Caco-2 (cell line): ENCODE results near the gene SCUBE1. TPM values are rescaled to one million over a fixed set of nuclear protein-coding genes. Genes with fewer than 3 reads are reported as not detected.

ENCODE experiments used
- BruUV-seq: library from RNA; stranded (reverse); fragments of 400-500 nt; replicated peaks from 2 replicates; lab custom pipeline; 2021; lab: Mats Ljungman, UMichigan
- CTCF ChIA-PET: fragments of 300-600 bp; sonication (Branson Sonifier 250); formaldehyde crosslinking; loops from one replicate; lab custom pipeline; 2022; ENCODE audit warnings: antibody characterized with exemption; lab: Charles Lee
- POLR2A ChIA-PET: fragments of 300-600 bp; sonication (Branson Sonifier 250); formaldehyde crosslinking; loops from one replicate; lab custom pipeline; 2022; ENCODE audit warnings: antibody characterized with exemption; lab: Charles Lee
- DNase-seq, 2 experiments: peaks; one replicate each; pipeline versions ENCODE4 v3.0.0 to v3.0.0-alpha.2; 2020 to 2022
- H3K27me3 ChIP-seq: replicated peaks from 2 replicates; pipeline ENCODE4 v1.6.0; 2011; ENCODE audit warnings: low read length; ENCODE audit not compliant: control insufficient read depth, insufficient read depth
- H3K36me3 ChIP-seq: 2 replicates; pipeline ENCODE4 v1.5.1; 2011; ENCODE audit warnings: low read length; ENCODE audit not compliant: control insufficient read depth, insufficient read depth
- H3K4me1 ChIP-seq: fragments of 250-450 bp; sonication (Bioruptor Pico); 2 replicates; pipeline ENCODE4 v1.5.1; 2020; ENCODE audit warnings: mild to moderate bottlenecking
- H3K4me3 ChIP-seq: 2 replicates; pipeline ENCODE4 v1.5.1; 2011; ENCODE audit warnings: low read depth, mild to moderate bottlenecking, control low read depth, low read length
- H3K9me3 ChIP-seq: fragments of 250-450 bp; sonication (Bioruptor Pico); 2 replicates; pipeline ENCODE4 v1.5.1; 2020; ENCODE audit warnings: mild to moderate bottlenecking, moderate library complexity
- H3K27ac Mint-ChIP-seq: one replicate; pipeline ENCODE4 v1.8.0; 2022; ENCODE audit warnings: mixed read lengths; ENCODE audit not compliant: unreplicated experiment
- H3K27me3 Mint-ChIP-seq: one replicate; pipeline ENCODE4 v1.8.0; 2022; ENCODE audit warnings: mixed read lengths; ENCODE audit not compliant: insufficient read depth, unreplicated experiment
- H3K36me3 Mint-ChIP-seq: one replicate; pipeline ENCODE4 v1.8.0; 2022; ENCODE audit warnings: mild to moderate bottlenecking, mixed read lengths; ENCODE audit not compliant: insufficient read depth, unreplicated experiment
- H3K4me1 Mint-ChIP-seq: one replicate; pipeline ENCODE4 v1.8.0; 2022; ENCODE audit warnings: low read depth, mixed read lengths; ENCODE audit not compliant: unreplicated experiment
- H3K4me3 Mint-ChIP-seq: one replicate; pipeline ENCODE4 v1.8.0; 2022; ENCODE audit warnings: mild to moderate bottlenecking, moderate library complexity, mixed read lengths; ENCODE audit not compliant: unreplicated experiment
- H3K9me3 Mint-ChIP-seq: one replicate; pipeline ENCODE4 v1.8.0; 2022; ENCODE audit warnings: mixed read lengths; ENCODE audit not compliant: unreplicated experiment
- intact Hi-C: fragments of 100-400 bp; cut with micrococcal nuclease; formaldehyde crosslinking; loops from one replicate; pipeline ENCODE4 v1.10.0; 2022; ENCODE audit not compliant: unreplicated experiment
- total RNA-seq: library from RNA; stranded (reverse); gene quantifications from 2 replicates; pipeline ENCODE4 v1.2.3, GENCODE V29; 2022
- TF ChIP-seq, protein P1 (sequence below), 2 experiments: fragments of 200-600 bp in 1 of 2; IDR thresholded peaks; 1 replicate in 1 of 2; 2 replicates in 1 of 2; pipeline versions ENCODE4 v1.5.1 to v1.8.0; 2011 to 2022; ENCODE audit warnings: antibody characterized with exemption in 1 of 2, control low read depth in 1 of 2, inconsistent platforms in 1 of 2, low read depth in 1 of 2, low read length in 1 of 2, mild to moderate bottlenecking in 1 of 2, moderate library complexity in 1 of 2; ENCODE audit not compliant: insufficient read depth in 1 of 2, severe bottlenecking in 1 of 2, unreplicated experiment in 1 of 2

Gene SCUBE1
- total RNA-seq, 1 experiment from 2014 or later, result not detected

DNA sequence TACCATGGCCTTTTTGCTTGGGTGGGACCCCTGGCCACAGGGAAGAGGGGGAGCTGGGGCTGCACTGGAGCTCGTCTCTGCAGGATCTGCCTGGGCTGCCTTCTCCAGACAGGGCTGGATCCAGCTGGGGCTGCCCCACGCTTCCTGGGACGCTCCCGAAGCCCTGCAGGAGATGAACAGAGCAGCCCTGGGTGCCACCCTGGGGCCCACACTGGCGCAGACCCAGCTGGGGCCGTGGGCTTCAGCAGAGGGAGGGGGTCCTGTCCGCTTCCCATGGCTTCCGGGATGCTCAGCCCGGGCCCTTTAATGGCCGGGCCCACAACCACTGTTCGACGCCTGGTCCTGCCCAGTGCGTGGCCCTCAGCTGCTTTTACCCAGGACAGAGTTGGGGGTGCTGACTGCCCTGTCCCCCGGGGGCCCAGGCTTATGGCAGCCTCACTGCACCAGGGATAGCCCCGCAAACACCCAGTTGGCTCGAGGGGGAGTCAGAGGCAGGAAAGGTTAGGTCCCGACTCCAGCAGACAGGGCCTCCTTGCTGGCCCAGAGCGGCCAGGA lies 179.9 kb downstream of the SCUBE1 start:
- H3K4me1 Mint-ChIP-seq, result no peaks in the 10 kb centered on the region
- H3K27ac Mint-ChIP-seq, result no peak overlapping the region
- TF ChIP-seq, protein P1, sequence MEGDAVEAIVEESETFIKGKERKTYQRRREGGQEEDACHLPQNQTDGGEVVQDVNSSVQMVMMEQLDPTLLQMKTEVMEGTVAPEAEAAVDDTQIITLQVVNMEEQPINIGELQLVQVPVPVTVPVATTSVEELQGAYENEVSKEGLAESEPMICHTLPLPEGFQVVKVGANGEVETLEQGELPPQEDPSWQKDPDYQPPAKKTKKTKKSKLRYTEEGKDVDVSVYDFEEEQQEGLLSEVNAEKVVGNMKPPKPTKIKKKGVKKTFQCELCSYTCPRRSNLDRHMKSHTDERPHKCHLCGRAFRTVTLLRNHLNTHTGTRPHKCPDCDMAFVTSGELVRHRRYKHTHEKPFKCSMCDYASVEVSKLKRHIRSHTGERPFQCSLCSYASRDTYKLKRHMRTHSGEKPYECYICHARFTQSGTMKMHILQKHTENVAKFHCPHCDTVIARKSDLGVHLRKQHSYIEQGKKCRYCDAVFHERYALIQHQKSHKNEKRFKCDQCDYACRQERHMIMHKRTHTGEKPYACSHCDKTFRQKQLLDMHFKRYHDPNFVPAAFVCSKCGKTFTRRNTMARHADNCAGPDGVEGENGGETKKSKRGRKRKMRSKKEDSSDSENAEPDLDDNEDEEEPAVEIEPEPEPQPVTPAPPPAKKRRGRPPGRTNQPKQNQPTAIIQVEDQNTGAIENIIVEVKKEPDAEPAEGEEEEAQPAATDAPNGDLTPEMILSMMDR (IDR thresholded peaks at IDR 0.05; ENCODE audit: insufficient read depth in 1 of 2, low read depth in 1 of 2, low read length in 1 of 2, severe bottlenecking in 1 of 2, unreplicated experiment in 1 of 2), result no peak
- H3K4me3 ChIP-seq, result no peak overlapping the region
- H3K27me3 Mint-ChIP-seq, result no peaks in the 10 kb centered on the region
- H3K36me3 Mint-ChIP-seq, result peaks cover 15% of the 10 kb centered on the region
- no peak overlapping the region for H3K4me3 Mint-ChIP-seq
- H3K9me3 ChIP-seq, result no peaks in the 10 kb centered on the region
- no peaks in the 10 kb centered on the region for H3K27me3 ChIP-seq
- CTCF ChIA-PET, result interaction anchor here (0.7 kb wide), 1 partner anchor 68 kb away, joined by 3 read pairs; no protein-coding TSS in a partner anchor
- H3K9me3 Mint-ChIP-seq, result no peaks in the 10 kb centered on the region
- no peaks in the 10 kb centered on the region for H3K4me1 ChIP-seq
- no peaks in the 10 kb centered on the region for H3K36me3 ChIP-seq
- intact Hi-C loops, result no loop called here
- POLR2A ChIA-PET, result no interaction called here
- BruUV-seq, result no TSS peak
- DNase-seq, result no peak

DNA sequence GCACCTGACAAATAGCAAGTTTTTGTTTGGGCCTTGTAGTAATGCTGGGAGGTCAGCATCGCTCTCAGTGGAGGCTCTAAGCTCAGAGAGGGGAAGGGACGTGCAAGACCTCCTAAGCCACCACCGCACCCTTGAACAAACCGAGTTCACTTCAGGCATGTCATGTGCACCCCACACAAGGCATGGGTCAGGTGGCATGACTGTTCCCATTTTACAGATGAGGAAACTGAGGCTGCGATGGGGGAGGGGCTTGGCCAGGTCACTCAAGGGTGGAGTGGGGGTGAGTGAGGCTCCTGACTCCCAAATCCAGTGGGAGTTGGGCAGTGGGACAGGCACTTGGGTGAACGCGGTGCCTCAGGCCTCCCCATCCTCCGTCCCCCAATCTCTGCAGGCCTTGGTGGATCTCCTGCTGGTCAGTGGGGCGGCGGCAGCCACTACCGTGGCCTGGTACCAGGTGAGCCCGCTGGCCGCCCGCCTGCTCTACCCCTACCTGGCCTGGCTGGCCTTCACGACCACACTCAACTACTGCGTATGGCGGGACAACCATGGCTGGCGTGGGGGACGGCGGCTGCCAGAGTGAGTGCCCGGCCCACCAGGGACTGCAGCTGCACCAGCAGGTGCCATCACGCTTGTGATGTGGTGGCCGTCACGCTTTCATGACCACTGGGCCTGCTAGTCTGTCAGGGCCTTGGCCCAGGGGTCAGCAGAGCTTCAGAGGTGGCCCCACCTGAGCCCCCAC lies 180.6 kb downstream of the SCUBE1 start:
- intact Hi-C loops, result no loop called here
- Mint-ChIP-seq H3K4me1 (no peaks in the 10 kb centered on the region), H3K27ac (no peak overlapping the region), H3K9me3 (no peaks in the 10 kb centered on the region), H3K36me3 (peaks cover 9% of the 10 kb centered on the region), H3K27me3 (no peaks in the 10 kb centered on the region), H3K4me3 (no peak overlapping the region)
- TF ChIP-seq, protein P1 (IDR thresholded peaks at IDR 0.05; ENCODE audit: insufficient read depth in 1 of 2, low read depth in 1 of 2, low read length in 1 of 2, severe bottlenecking in 1 of 2, unreplicated experiment in 1 of 2), result no peak
- no peaks in the 10 kb centered on the region for H3K27me3 ChIP-seq
- POLR2A ChIA-PET, result no interaction called here
- DNase-seq, result no peak
- CTCF ChIA-PET, result interaction anchor here (0.7 kb wide), 1 partner anchor 69 kb away, joined by 3 read pairs; no protein-coding TSS in a partner anchor
- BruUV-seq, result no TSS peak
- H3K4me3 ChIP-seq, result no peak overlapping the region
- no peaks in the 10 kb centered on the region for H3K36me3 ChIP-seq
- H3K4me1 ChIP-seq, result no peaks in the 10 kb centered on the region
- H3K9me3 ChIP-seq, result no peaks in the 10 kb centered on the region

DNA sequence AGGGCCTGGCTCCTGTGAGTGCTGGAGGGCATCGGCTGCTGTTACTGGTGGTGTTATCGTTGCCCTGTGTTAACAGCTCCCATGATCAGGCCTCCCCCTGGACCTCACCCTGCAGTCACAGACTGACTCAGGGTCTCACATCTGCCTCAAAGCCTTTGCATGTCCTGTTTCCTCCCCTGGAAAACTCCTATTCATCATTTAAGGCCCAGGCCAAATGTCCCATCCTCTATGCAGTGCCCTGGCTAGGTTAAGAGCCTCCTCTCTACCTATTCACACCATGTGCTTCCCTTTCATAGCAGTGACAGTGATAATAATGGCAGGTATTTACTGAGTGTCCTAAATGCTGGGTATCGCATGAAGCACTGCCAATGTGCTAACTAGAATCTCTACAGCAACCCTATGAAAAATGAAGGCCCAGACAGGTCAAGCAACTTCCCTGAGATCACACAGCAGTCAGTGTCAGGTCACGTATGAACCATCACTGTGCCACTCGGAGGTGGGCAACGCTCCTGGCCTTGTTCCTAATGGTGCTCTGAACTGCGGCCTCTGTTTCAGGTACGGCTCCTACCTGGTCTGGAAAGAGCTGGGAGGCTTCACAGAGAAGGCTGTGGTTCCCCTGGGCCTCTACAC lies 182.6 kb downstream of the SCUBE1 start:
- BruUV-seq, result no TSS peak
- Histone ChIP-seq H3K4me3 (no peak overlapping the region), H3K27me3 (no peaks in the 10 kb centered on the region), H3K36me3 (no peaks in the 10 kb centered on the region), H3K9me3 (no peaks in the 10 kb centered on the region), H3K4me1 (no peaks in the 10 kb centered on the region)
- Mint-ChIP-seq H3K36me3 (no peaks in the 10 kb centered on the region), H3K9me3 (no peaks in the 10 kb centered on the region), H3K4me1 (no peaks in the 10 kb centered on the region), H3K27me3 (no peaks in the 10 kb centered on the region), H3K27ac (no peak overlapping the region), H3K4me3 (no peak overlapping the region)
- TF ChIP-seq, protein P1 (IDR thresholded peaks at IDR 0.05; ENCODE audit: insufficient read depth in 1 of 2, low read depth in 1 of 2, low read length in 1 of 2, severe bottlenecking in 1 of 2, unreplicated experiment in 1 of 2), result no peak
- CTCF ChIA-PET, result no interaction called here
- no peak for DNase-seq
- POLR2A ChIA-PET, result no interaction called here
- intact Hi-C loops, result no loop called here
